Cardiac fibroblast (primary cell): ENCODE data around the gene LPP.

ENCODE experiments used
- DNase-seq, 2 donors: peaks; one replicate each; pipeline versions ENCODE4 v3.0.0 to v3.0.0-alpha.2; 2010; ENCODE audit warnings: low read depth in 2 of 2
- H3K4me3 ChIP-seq, 2 donors: replicated peaks in 1 of 2; 1 replicate in 1 of 2; 2 replicates in 1 of 2; pipeline ENCODE4 v1.5.1; 2011; ENCODE audit warnings: low read depth in 2 of 2, low read length in 2 of 2, mild to moderate bottlenecking in 2 of 2, moderate library complexity in 1 of 2
- TF ChIP-seq, protein P1 (sequence below): IDR thresholded peaks from one replicate; pipeline ENCODE4 v1.5.1; 2011; ENCODE audit warnings: low read depth, mild to moderate bottlenecking, low read length, inconsistent platforms

Gene LPP

DNA sequence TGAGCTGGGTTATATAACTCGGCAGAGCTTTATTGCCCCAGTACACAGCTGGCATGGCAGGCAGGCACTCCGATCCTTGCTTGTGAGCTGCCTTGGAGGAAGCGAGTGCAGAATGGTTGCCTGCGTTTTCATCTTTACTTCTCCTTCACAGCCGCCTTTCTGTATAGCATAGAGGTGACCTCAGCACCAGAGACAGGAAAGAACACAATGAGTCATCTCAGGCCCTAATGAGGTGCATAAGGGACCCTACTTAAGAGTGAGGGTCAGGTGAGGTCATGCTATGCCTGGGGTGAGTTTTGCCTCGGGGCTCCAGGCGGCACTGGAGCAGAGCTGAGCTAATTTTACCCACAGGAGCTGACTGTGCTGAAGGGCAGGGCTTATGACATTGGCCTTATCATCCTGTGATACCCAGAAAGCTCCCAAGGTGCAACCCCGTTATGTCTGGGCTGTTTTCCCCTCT, 43.5 kb downstream of the LPP start:
- H3K4me3 ChIP-seq = no peak overlapping the region
- TF ChIP-seq, protein P1, sequence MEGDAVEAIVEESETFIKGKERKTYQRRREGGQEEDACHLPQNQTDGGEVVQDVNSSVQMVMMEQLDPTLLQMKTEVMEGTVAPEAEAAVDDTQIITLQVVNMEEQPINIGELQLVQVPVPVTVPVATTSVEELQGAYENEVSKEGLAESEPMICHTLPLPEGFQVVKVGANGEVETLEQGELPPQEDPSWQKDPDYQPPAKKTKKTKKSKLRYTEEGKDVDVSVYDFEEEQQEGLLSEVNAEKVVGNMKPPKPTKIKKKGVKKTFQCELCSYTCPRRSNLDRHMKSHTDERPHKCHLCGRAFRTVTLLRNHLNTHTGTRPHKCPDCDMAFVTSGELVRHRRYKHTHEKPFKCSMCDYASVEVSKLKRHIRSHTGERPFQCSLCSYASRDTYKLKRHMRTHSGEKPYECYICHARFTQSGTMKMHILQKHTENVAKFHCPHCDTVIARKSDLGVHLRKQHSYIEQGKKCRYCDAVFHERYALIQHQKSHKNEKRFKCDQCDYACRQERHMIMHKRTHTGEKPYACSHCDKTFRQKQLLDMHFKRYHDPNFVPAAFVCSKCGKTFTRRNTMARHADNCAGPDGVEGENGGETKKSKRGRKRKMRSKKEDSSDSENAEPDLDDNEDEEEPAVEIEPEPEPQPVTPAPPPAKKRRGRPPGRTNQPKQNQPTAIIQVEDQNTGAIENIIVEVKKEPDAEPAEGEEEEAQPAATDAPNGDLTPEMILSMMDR = no peak
- DNase-seq = no peak

DNA sequence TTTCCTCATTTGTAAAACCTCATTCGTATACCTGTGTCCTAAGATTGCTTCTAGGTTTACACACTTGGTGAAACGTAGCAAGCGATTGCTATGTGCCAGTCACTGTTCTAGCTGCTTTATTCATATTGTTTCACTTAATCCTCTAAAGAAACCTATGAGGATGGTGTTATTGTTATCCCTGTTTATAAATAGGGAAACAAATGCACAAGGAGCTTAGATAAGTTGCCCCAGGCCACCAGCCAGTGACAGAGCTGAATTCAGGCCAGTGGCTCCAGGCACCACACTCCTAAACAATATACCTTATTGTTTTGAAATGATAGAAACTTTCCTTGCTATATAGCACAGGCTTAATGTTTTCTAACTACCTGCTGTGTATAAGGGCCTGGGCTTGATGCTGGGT, 44.0 kb downstream of the LPP start:
- no peak overlapping the region for H3K4me3 ChIP-seq
- TF ChIP-seq, protein P1 = no peak
- DNase-seq = no peak

- DNase-seq = no peak
- TF ChIP-seq, protein P1 = no peak
- no peak overlapping the region for H3K4me3 ChIP-seq
These were observed 44.9 kb downstream of the LPP start for GRCh38 chr3:188198760-188199327.

- TF ChIP-seq, protein P1 = no peak
- H3K4me3 ChIP-seq = no peak overlapping the region
- DNase-seq = no peak
These were observed 45.4 kb downstream of the LPP start for GRCh38 chr3:188199386-188199785.

- DNase-seq = no peak
- TF ChIP-seq, protein P1 = no peak
- no peak overlapping the region for H3K4me3 ChIP-seq
These were observed 46.5 kb downstream of the LPP start for GRCh38 chr3:188200481-188200880.

DNA sequence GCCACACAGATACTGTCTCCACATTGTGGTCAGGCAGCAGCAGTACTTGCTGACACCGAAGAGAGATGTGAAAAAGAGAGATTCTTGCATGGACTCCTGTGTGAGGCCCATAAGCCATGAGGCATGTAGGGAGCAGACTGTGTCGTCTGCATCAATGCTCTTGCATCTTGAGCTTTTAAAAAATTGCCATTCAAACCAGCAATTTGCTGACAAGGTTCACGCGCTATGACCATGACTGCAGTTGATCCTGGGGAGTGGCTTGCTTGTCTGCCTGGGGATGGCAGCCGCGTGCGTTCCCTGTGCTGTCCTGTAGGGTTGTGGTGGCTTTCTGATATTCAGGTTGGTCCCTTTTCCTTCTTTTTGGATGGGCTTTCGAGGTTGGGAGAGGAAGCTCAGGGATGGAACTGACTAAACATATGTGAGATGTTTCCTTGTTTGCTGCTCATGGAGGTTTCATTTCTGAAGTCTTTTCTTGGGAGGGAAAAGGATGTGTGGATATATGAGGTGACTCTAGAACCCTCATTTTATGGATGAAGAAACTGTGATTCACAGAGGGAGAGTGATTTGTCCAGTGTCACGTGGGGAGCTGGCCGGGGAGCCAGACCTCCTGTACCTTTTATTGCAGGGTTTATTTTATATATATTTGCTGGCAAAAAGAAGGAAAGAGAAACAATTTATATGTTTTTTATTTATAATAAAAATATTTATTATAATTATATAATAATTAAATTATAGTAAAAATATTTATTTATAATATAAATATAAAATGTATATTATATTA, 48.6 kb downstream of the LPP start:
- TF ChIP-seq, protein P1 = no peak
- H3K4me3 ChIP-seq = no peak overlapping the region
- DNase-seq = no peak

- peak in 1 of 2 donors; percentile 51 for DNase-seq
- TF ChIP-seq, protein P1 = no peak
- H3K4me3 ChIP-seq = no peak overlapping the region
These were observed 50.6 kb downstream of the LPP start for GRCh38 chr3:188204526-188204925.
